DND-41 (cell line): Measurements from ENCODE around the gene IFT25.

Experiments
- ATAC-seq: fragments of 200-7000 bp; cut with Tn5 transposase; 3 replicates; pipeline ENCODE4 v1.9.1; 2021; ENCODE audit warnings: low read depth; ENCODE audit not compliant: insufficient read depth
- DNase-seq: peaks from one replicate; pipeline ENCODE4 v3.0.0-alpha.2; 2020
- H2AFZ ChIP-seq: 2 replicates; pipeline ENCODE4 v1.6.0; 2012; ENCODE audit warnings: low read depth, low read length
- H3K27ac ChIP-seq: 2 replicates; pipeline ENCODE4 v1.5.1; 2012; ENCODE audit warnings: low read length, inconsistent platforms
- H3K27me3 ChIP-seq: fragments of 200-600 bp; sonication (generic); 2 replicates; pipeline ENCODE4 v1.6.0; 2012; ENCODE audit warnings: low read length, mild to moderate bottlenecking, inconsistent platforms; ENCODE audit not compliant: insufficient read depth, poor library complexity
- H3K36me3 ChIP-seq: 2 replicates; pipeline ENCODE4 v1.5.1; 2012; ENCODE audit warnings: low read length, inconsistent platforms; ENCODE audit not compliant: insufficient read depth
- H3K4me1 ChIP-seq: 2 replicates; pipeline ENCODE4 v1.5.1; 2012; ENCODE audit warnings: mild to moderate bottlenecking, low read length; ENCODE audit not compliant: insufficient read depth
- H3K4me2 ChIP-seq: 2 replicates; pipeline ENCODE4 v1.6.0; 2012; ENCODE audit warnings: mild to moderate bottlenecking, moderate library complexity, low read length, inconsistent platforms; ENCODE audit not compliant: insufficient read depth
- H3K4me3 ChIP-seq, 2 experiments: fragments of 200-600 bp in 1 of 2; shearing (Covaris generic) in 1 of 2; 2 replicates each; pipeline ENCODE4 v1.5.1; 2012 to 2016; ENCODE audit warnings: inconsistent platforms in 2 of 2, low read length in 2 of 2, mild to moderate bottlenecking in 2 of 2, low read depth in 1 of 2, moderate library complexity in 1 of 2
- H3K79me2 ChIP-seq: 2 replicates; pipeline ENCODE4 v1.6.0; 2012; ENCODE audit warnings: low read length, inconsistent platforms; ENCODE audit not compliant: insufficient read depth
- H3K9ac ChIP-seq: 2 replicates; pipeline ENCODE4 v1.6.0; 2012; ENCODE audit warnings: low read depth, mild to moderate bottlenecking, inconsistent platforms, low read length, moderate library complexity
- H3K9me3 ChIP-seq: 2 replicates; pipeline ENCODE4 v1.5.1; 2012; ENCODE audit warnings: low read length, moderate library complexity, mild to moderate bottlenecking, inconsistent platforms; ENCODE audit not compliant: insufficient read depth, severe bottlenecking
- H4K20me1 ChIP-seq: 2 replicates; pipeline ENCODE4 v1.6.0; 2012; ENCODE audit warnings: low read length; ENCODE audit not compliant: insufficient read depth
- EZH2 ChIP-seq: IDR thresholded peaks from 3 replicates; pipeline ENCODE4 v1.6.1; 2012; ENCODE audit warnings: borderline replicate concordance, low read depth, mild to moderate bottlenecking, moderate library complexity, low read length, inconsistent platforms; ENCODE audit not compliant: severe bottlenecking
- TF ChIP-seq, protein P1 (sequence below): IDR thresholded peaks from 2 replicates; pipeline ENCODE4 v1.5.1; 2012; ENCODE audit warnings: borderline replicate concordance, low read length, moderate library complexity, mild to moderate bottlenecking; ENCODE audit not compliant: poor library complexity, severe bottlenecking; ENCODE audit errors: extremely low read depth

IFT25 gene

DNA sequence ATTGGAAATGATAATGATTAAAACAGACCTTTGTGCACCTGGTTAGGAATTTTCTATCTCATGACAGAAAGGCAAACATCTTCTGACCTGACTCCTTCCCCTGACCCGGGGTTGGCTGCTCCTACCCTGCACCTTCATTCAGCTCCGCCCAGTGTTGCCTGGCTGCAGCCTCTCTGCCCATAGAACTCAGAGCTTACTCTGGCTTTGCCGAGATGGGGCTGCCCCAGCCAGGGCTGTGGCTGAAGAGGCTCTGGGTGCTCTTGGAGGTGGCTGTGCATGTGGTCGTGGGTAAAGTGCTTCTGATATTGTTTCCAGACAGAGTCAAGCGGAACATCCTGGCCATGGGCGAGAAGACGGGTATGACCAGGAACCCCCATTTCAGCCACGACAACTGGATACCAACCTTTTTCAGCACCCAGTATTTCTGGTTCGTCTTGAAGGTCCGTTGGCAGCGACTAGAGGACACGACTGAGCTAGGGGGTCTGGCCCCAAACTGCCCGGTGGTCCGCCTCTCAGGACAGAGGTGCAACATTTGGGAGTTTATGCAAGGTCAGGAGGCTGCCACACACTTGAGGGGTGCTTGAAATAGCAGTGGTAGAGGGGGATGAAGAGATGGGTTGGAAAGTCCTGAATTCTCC, 51.4 kb downstream of the IFT25 start, which contains the start of gene DIO1:
Gene DIO1, plus strand, starts transcription at position 189 of the 638 bp plus-strand sequence. Its CDS starts 24 bp downstream, at position 213.
- peaks cover 14% of the 10 kb centered on the region for H3K4me1 ChIP-seq
- no peak within 1 kb of the TSS for H3K4me2 ChIP-seq
- H2AFZ ChIP-seq, result no peak within 1 kb of the TSS
- no peaks in the 10 kb centered on the region for H4K20me1 ChIP-seq
- H3K79me2 ChIP-seq, result peaks cover 4% of the 10 kb centered on the region
- ATAC-seq (no peak), DNase-seq (no peak)
- no peak within 1 kb of the TSS for H3K9ac ChIP-seq
- no peaks in the 10 kb centered on the region for H3K9me3 ChIP-seq
- H3K36me3 ChIP-seq, result no peaks in the 10 kb centered on the region
- TF ChIP-seq EZH2, result no peak
- TF ChIP-seq, protein P1, sequence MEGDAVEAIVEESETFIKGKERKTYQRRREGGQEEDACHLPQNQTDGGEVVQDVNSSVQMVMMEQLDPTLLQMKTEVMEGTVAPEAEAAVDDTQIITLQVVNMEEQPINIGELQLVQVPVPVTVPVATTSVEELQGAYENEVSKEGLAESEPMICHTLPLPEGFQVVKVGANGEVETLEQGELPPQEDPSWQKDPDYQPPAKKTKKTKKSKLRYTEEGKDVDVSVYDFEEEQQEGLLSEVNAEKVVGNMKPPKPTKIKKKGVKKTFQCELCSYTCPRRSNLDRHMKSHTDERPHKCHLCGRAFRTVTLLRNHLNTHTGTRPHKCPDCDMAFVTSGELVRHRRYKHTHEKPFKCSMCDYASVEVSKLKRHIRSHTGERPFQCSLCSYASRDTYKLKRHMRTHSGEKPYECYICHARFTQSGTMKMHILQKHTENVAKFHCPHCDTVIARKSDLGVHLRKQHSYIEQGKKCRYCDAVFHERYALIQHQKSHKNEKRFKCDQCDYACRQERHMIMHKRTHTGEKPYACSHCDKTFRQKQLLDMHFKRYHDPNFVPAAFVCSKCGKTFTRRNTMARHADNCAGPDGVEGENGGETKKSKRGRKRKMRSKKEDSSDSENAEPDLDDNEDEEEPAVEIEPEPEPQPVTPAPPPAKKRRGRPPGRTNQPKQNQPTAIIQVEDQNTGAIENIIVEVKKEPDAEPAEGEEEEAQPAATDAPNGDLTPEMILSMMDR, result no peak
- no peak within 1 kb of the TSS for H3K27ac ChIP-seq
- H3K4me3 ChIP-seq, result no peak within 1 kb of the TSS
- H3K27me3 ChIP-seq, result no peaks in the 10 kb centered on the region

DNA sequence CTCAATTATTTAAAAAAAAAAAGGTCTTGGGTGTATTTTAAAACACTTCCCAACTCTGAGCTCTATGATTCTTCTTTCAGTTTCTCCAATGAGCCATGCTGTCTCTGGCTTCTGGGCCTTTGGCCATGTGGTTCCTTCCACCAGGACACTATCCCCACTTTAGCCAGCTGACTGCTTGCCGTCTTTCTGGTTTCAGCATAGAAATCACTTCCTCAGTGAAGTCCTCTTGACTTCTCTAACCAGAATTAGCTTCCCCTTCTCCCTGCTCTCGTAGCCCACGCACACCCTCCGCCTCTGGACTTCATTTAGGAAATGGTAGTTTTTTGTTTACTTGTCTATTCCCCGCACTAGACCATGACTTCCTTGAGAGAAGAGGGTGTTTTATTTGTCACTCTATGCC, 52.6 kb downstream of the IFT25 start:
- H3K9me3 ChIP-seq, result no peaks in the 10 kb centered on the region
- H3K27me3 ChIP-seq, result no peaks in the 10 kb centered on the region
- H3K4me3 ChIP-seq, result no peak overlapping the region
- H3K79me2 ChIP-seq, result peaks cover 6% of the 10 kb centered on the region
- ATAC-seq (no peak), DNase-seq (no peak)
- peaks cover 23% of the 10 kb centered on the region for H3K4me1 ChIP-seq
- H2AFZ ChIP-seq, result no peak overlapping the region
- no peak overlapping the region for H3K9ac ChIP-seq
- H3K36me3 ChIP-seq, result no peaks in the 10 kb centered on the region
- no peak for TF ChIP-seq EZH2
- TF ChIP-seq, protein P1, result no peak
- no peaks in the 10 kb centered on the region for H4K20me1 ChIP-seq
- no peak overlapping the region for H3K27ac ChIP-seq
- no peak overlapping the region for H3K4me2 ChIP-seq

DNA sequence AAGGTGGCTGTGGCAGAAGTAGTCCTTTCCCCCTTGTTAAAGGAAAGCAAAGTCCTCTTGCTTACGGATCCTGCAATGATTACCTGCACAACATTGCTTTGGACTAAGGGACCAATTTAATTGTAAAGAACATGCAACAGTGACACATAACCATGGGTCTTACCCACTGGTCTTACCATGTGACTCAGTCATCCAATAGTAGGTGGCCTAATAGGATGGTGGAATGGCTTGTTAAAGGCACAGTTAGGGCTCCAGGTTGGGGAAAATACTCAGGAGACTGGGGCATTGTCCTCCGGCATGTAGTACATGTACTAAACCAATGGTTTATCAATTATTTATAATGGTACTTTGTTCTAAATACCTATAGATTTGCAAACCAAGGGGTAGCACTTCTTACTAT, 53.8 kb downstream of the IFT25 start:
- H3K9ac ChIP-seq, result no peak overlapping the region
- DNase-seq (no peak), ATAC-seq (no peak)
- H3K27ac ChIP-seq, result no peak overlapping the region
- H3K27me3 ChIP-seq, result no peaks in the 10 kb centered on the region
- no peaks in the 10 kb centered on the region for H3K9me3 ChIP-seq
- no peak for TF ChIP-seq EZH2
- TF ChIP-seq, protein P1, result no peak
- no peak overlapping the region for H3K4me3 ChIP-seq
- H3K36me3 ChIP-seq, result peaks cover 2% of the 10 kb centered on the region; the same call in 1 of the 2 replicates
- H4K20me1 ChIP-seq, result no peaks in the 10 kb centered on the region
- H2AFZ ChIP-seq, result no peak overlapping the region
- peaks cover 6% of the 10 kb centered on the region for H3K79me2 ChIP-seq
- peaks cover 23% of the 10 kb centered on the region for H3K4me1 ChIP-seq
- H3K4me2 ChIP-seq, result no peak overlapping the region

DNA sequence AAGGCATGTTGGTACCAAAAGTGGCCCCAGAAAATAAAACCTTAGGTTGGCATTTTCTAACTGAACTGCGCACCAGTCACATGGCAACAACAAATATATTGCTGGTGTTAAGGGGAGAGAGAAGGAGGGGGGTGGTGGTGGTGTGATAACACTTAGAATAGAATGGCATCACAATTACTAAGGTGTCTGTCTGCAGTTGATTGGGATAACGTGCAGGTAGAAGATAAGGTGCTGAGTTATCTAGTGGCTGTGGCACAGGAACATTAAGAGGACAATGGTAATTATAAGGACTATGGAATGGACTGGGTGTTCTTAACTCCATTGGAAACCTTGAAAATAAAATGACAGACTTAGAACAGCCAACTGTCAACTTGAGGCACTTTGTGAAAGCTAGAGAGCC, 54.5 kb downstream of the IFT25 start:
- Histone ChIP-seq H2AFZ (peak overlapping the region; percentile 80), H3K4me2 (no peak overlapping the region), H3K9me3 (no peaks in the 10 kb centered on the region), H3K36me3 (peaks cover 3% of the 10 kb centered on the region; the same call in 1 of the 2 replicates), H4K20me1 (no peaks in the 10 kb centered on the region), H3K4me3 (no peak overlapping the region), H3K4me1 (peaks cover 23% of the 10 kb centered on the region), H3K27ac (no peak overlapping the region), H3K27me3 (no peaks in the 10 kb centered on the region), H3K79me2 (peaks cover 6% of the 10 kb centered on the region), H3K9ac (no peak overlapping the region)
- TF ChIP-seq, protein P1, result no peak
- no peak for TF ChIP-seq EZH2
- ATAC-seq (no peak), DNase-seq (no peak)
